IPS DF 4.7 (cell line): ENCODE results near the gene TNFRSF14.

Experiments used
- DNase-seq: peaks from one replicate; pipeline ENCODE4 v3.0.0-alpha.2; 2013; ENCODE audit warnings: low spot score; ENCODE audit errors: extremely low read depth

Gene TNFRSF14

DNA sequence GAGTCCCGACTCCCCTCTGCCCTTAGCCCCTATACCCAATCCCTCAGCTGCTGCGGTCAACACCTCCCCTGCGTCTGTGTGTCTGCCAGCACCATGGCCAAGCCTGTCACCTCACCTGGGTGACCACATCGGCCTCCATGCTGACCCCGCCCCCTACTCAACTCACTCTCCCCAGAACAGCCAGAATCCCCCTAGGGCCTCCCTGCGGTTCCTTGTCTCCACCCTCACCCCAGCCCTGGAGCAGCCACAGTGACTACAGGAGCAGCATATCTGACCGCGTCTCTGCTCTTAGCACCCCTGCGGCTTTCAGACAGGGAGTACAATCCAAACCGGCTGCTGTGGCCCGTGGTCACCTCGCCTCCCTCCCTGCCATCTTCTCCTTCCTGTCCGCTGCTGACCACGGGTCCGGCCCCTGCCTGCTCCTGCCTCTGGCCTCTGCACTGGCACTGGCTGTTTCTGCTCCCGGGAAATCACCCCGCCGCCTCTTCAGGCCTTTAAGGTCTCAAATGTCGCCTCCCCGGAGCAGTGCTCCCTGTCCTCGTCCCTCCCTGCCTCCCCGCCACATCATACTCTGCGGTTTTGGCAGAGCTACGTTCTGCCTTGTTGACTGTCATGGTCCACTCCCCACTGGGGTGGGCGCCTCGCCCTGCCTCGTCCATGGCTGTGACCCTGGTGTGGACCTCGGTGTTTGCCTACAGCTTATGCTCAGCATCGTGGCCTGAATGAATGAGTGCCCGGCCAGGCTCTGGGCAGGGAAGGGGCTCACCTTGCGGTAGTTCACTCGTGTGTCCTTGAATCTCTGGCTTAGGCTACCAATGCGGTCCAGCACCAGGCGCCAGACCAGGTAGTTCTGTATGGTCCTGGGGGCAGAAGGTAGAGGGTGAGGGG, 41.5 kb downstream of the TNFRSF14 start:
- DNase-seq, result no peak

DNA sequence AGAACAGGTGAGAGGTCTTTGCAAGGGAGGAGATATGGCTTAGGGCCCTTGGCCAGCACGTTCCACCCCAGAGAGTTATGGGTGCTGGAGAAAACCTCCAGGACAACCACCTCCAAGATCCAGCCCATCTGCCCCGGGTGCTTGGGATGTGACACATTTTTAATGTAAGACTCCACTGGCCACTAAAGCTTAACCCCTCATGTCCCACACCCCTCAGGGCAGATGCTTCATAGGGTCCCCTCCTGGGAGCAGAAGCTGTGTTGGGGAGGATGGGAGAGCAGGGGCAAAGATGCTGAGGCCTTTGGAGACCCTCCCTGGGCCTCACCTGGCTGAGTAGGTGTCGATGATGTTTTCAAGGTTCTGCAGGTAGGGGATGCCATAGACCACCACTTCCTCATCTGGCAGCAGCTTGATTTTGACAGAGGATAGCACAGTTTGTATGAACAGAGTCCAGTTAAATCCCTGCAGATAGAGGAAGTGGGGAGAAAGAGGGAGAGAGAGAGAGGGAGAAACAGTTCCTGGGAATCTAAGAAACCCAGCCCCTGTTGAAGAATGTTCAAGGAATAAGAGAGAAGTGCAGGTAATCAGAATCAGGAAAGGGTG, 42.3 kb downstream of the TNFRSF14 start:
- no peak for DNase-seq

DNA sequence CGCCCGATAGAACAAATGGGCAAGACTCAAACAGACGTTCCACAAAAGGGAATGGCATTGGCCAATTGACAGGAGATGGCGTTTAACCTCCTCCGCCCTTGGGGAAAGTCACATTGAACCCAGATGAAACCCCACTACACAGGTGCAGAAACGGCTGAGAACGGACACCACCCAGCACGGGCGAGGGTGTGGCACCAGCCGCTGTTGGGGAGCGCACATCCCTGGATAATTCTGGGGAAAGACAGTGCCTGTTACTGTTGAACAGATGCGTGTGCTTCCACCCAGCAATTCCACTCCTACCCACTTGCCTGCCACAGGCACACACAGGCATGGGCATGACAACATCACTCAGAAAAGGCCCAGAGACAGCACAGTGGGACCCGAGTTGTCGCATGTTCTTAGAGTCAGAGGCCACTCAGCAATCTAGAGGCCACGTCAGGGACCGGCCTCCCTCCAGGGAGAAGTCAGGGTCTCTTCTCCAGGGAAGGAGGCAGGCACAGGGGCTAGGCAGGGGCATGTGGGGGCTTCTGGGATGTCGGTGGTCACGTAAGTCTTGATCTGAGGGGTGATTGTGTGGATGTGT, 45.6 kb downstream of the TNFRSF14 start:
- no peak for DNase-seq

- no peak for DNase-seq
Observed at GRCh38 chr1:2602311-2602835, 46.2 kb downstream of the TNFRSF14 start.

DNA sequence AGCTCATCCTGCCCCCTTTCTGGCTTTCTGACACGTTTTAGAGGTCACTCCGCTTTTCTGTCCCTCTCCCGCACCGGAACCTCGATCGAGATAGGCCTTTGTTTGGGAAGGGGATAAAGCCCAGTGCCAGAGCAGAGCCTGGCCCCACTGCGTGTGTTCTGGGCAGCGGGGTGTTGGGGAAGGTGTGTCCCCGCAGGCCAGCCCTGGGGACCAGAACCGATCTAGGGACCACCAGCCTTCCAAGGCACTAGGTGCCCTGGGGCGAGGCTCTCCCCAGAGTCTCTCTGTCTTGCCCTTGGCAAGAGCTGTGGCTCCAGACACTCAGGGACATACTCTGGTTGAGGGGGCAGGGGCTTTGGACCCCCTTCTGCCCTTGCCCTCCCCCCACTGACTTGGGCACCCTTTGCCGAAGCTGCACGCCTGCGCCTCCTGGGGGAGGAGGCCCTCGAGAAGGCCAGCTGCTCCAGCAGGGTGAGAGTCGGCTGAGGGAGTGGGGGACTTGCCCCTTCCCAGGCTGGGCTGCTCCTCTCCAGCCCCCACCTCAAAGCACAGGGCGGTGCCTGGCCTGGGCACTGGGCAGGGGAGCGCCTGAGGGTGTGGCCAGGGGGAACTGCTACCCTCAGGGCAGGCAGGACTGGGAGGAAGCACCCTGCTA, 46.8 kb downstream of the TNFRSF14 start:
- DNase-seq, result no peak

DNA sequence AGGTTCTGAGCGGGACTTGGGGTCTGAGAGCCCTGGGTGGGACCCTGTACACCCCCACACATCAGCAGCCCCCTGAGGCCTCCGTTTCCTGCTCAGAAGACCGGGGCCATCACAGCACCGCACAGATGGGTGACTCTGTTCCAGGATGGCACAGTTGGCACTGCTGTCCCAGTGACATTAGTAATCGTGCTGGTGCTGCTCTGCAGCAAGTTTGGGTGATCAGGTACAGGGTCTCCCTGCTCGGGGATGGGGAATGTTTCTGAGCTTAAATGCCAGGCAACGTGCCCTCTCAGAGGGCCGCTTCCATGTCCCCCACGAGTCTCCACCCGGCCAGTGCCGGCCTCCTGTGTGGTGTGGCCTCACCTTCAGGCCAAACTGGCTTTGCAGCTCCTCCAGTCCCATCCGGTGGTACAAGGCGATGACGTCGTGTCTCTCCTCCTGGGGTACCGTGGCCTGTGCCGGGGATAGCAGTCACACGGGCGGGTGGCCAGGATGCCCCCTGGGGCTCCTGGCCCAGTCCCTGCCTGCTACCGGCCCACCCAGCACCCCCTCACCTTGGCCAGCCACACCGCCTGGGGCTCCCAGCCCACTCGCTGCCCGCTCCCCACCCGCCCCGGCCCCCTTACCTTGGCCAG, 47.5 kb downstream of the TNFRSF14 start:
- no peak for DNase-seq

- DNase-seq, result no peak
Observed at GRCh38 chr1:2604156-2604843, 48.1 kb downstream of the TNFRSF14 start.

GRCh38 chr1:2604844-2605508, 48.8 kb downstream of the TNFRSF14 start:
- DNase-seq, result no peak

DNA sequence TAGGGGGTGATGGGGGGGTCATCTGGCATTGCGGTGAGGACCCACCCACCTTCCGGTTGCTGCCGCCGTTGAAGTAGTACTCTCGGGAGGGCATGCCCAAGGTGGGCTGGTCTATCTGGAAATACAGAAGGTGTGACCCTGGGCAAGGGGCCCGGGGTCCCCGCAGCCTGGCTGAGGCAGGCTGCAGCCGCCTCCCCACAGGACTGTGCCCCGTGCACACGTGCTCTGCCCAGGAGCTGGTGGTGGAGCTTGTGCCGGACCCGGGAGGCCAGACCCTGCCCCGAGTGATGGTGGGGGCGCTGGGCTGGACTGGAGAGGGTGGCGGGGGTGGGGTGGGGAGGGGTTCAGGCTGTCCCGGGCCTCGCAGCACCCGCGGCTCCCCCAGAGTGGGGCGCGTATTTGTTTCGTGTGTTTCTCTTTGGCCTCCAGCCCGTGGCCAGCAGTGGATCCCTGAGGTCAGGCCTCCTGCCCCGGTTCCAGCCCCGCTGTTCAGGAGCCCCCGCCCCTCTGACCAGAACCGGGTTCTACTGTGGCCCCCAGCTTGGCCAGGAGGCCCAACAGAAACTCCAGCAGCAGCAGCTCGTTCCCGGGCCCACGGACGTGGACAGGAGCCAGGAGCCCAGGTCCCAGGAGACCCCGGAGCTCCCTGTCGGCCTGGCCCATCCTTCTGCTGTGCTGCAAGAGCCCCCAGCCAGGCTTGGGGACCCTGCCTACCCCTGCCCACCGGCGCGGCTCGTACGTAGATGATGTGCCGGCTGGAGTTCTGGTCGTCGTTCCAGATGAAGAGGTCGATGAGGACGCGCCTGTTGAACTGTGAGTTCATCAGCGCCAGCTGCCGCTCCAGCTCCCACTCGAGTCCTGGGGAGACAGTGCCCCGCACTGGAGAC, 49.6 kb downstream of the TNFRSF14 start:
- DNase-seq, result no peak

DNA sequence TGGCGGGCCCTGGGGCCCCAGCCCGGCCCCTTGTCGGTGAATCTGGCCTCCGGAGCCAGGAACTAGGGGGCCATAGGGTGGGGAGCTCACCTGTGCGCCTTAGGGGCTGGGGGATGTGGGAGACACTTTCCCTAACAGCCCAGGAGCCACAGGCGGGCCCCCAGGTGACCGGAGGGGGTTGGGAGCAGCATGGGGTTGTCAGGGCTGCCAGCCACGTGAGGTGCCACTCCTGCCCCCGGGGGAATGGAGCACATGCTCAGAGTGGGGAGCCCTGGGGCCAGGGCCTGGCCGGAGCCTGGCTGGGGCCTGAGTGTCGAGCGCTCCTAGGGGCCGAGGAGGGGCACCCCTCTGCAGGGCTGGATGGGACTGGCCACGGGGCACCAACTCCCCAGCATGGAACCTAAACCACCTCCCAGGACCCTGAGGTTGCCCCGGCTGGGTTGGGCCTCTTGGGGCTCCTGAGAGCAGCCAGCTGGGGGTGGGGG, 50.3 kb downstream of the TNFRSF14 start:
- DNase-seq, result no peak

- no peak for DNase-seq
Observed at GRCh38 chr1:2606881-2607621, 50.9 kb downstream of the TNFRSF14 start.

GRCh38 chr1:2607641-2608091, 51.5 kb downstream of the TNFRSF14 start:
- DNase-seq, result no peak

- DNase-seq, result no peak
Observed at GRCh38 chr1:2609319-2610035, 53.3 kb downstream of the TNFRSF14 start.

GRCh38 chr1:2610036-2610959, 54.1 kb downstream of the TNFRSF14 start:
- no peak for DNase-seq

DNA sequence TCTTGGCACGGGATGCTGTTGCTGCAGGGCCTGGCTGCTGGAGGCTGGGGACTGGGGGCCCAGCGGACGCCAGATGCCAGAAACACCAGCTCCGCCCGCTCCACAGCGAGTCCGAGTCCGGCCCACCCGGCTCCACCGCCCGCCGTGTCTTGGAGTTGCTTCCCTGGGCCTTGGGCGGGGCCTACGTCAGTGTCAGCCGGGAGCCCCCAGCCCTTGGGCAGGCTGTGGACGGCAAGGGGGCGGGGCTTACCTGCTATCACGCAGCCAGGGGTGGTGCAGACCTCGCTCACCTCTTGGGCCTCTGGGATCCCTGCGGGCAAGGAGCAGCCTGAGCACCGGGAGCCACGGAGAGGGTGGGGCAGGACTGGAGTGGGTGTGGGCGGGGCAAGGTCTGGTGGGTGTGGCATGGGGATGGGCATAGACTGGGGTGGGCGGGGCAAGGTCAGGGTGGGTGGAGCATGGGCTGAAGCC, 54.9 kb downstream of the TNFRSF14 start:
- no peak for DNase-seq
